ENCODE results near the gene CDH4. TPM values are rescaled to one million over a fixed set of nuclear protein-coding genes. Genes with fewer than 3 reads are reported as not detected.

Gene CDH4
- total RNA-seq, 1 experiment from 2014 or later, result not detected

GRCh38 chr20:61966492-61967244 lies 714.6 kb downstream of the CDH4 start:
- CTCF ChIA-PET, result no interaction called here
- peaks cover 15% of the 10 kb centered on the region for H3K36me3 Mint-ChIP-seq (ENCODE audit: insufficient read depth, unreplicated experiment)
- POLR2A ChIA-PET, result interaction anchor here (0.5 kb wide), 1 partner anchor 99 kb away, joined by 5 read pairs; the partner anchor contains the start of gene TAF4

GRCh38 chr20:61967300-61967699 lies 715.2 kb downstream of the CDH4 start:
- BruUV-seq (replicated peaks), result no TSS peak
- H3K27ac Mint-ChIP-seq (ENCODE audit: unreplicated experiment), result no peak overlapping the region
- H3K36me3 Mint-ChIP-seq (ENCODE audit: insufficient read depth, unreplicated experiment), result peaks cover 20% of the 10 kb centered on the region
- no peaks in the 10 kb centered on the region for H3K4me1 Mint-ChIP-seq (ENCODE audit: low read depth, unreplicated experiment)
- CTCF ChIA-PET, result no interaction called here
- Histone ChIP-seq H3K27me3 (replicated peaks; ENCODE audit: control insufficient read depth, insufficient read depth, low read length) (no peaks in the 10 kb centered on the region), H3K9me3 (no peaks in the 10 kb centered on the region), H3K4me3 (ENCODE audit: low read depth, low read length) (no peak overlapping the region), H3K36me3 (ENCODE audit: control insufficient read depth, insufficient read depth, low read length) (no peaks in the 10 kb centered on the region), H3K4me1 (no peaks in the 10 kb centered on the region)
- no peaks in the 10 kb centered on the region for H3K27me3 Mint-ChIP-seq (ENCODE audit: insufficient read depth, unreplicated experiment)
- POLR2A ChIA-PET, result no interaction called here
- H3K4me3 Mint-ChIP-seq (ENCODE audit: unreplicated experiment), result no peak overlapping the region
- H3K9me3 Mint-ChIP-seq (ENCODE audit: unreplicated experiment), result no peaks in the 10 kb centered on the region
- TF ChIP-seq CTCF (IDR thresholded peaks at IDR 0.05; ENCODE audit: insufficient read depth in 1 of 2, low read depth in 1 of 2, low read length in 1 of 2, severe bottlenecking in 1 of 2, unreplicated experiment in 1 of 2), result no peak
- DNase-seq, result peak in 1 of 2 experiments; percentile 49
- intact Hi-C loops (cut with micrococcal nuclease; ENCODE audit: unreplicated experiment), result no loop called here

More at GRCh38 chr20:61966492-61967244, 714.6 kb downstream of the CDH4 start:
- Mint-ChIP-seq H3K27me3 (ENCODE audit: insufficient read depth, unreplicated experiment) (no peaks in the 10 kb centered on the region), H3K27ac (ENCODE audit: unreplicated experiment) (no peak overlapping the region), H3K4me3 (ENCODE audit: unreplicated experiment) (no peak overlapping the region), H3K9me3 (ENCODE audit: unreplicated experiment) (no peaks in the 10 kb centered on the region), H3K4me1 (ENCODE audit: low read depth, unreplicated experiment) (no peaks in the 10 kb centered on the region)
- peak in 1 of 2 experiments; percentile 52 for DNase-seq
- no peaks in the 10 kb centered on the region for H3K4me1 ChIP-seq
- TF ChIP-seq CTCF (IDR thresholded peaks at IDR 0.05; ENCODE audit: insufficient read depth in 1 of 2, low read depth in 1 of 2, low read length in 1 of 2, severe bottlenecking in 1 of 2, unreplicated experiment in 1 of 2), result no peak
- H3K27me3 ChIP-seq (replicated peaks; ENCODE audit: control insufficient read depth, insufficient read depth, low read length), result no peaks in the 10 kb centered on the region
- H3K4me3 ChIP-seq (ENCODE audit: low read depth, low read length), result no peak overlapping the region
- intact Hi-C loops (cut with micrococcal nuclease; ENCODE audit: unreplicated experiment), result no loop called here
- H3K9me3 ChIP-seq, result no peaks in the 10 kb centered on the region
- H3K36me3 ChIP-seq (ENCODE audit: control insufficient read depth, insufficient read depth, low read length), result no peaks in the 10 kb centered on the region
- no TSS peak for BruUV-seq (replicated peaks)

- no peaks in the 10 kb centered on the region for H3K27me3 Mint-ChIP-seq (ENCODE audit: insufficient read depth, unreplicated experiment)
- peak in 1 of 2 experiments; percentile 42 for DNase-seq
- H3K36me3 ChIP-seq (ENCODE audit: control insufficient read depth, insufficient read depth, low read length), result no peaks in the 10 kb centered on the region
- no peaks in the 10 kb centered on the region for H3K9me3 ChIP-seq
- no peaks in the 10 kb centered on the region for H3K27me3 ChIP-seq (replicated peaks; ENCODE audit: control insufficient read depth, insufficient read depth, low read length)
- H3K27ac Mint-ChIP-seq (ENCODE audit: unreplicated experiment), result peak overlapping the region; percentile 14
- H3K4me1 Mint-ChIP-seq (ENCODE audit: low read depth, unreplicated experiment), result no peaks in the 10 kb centered on the region
- H3K9me3 Mint-ChIP-seq (ENCODE audit: unreplicated experiment), result no peaks in the 10 kb centered on the region
- peaks cover 29% of the 10 kb centered on the region for H3K36me3 Mint-ChIP-seq (ENCODE audit: insufficient read depth, unreplicated experiment)
- intact Hi-C loops (cut with micrococcal nuclease; ENCODE audit: unreplicated experiment), result no loop called here
- no peak overlapping the region for H3K4me3 Mint-ChIP-seq (ENCODE audit: unreplicated experiment)
- H3K4me3 ChIP-seq (ENCODE audit: low read depth, low read length), result no peak overlapping the region
- POLR2A ChIA-PET, result no interaction called here
- TF ChIP-seq CTCF (IDR thresholded peaks at IDR 0.05; ENCODE audit: insufficient read depth in 1 of 2, low read depth in 1 of 2, low read length in 1 of 2, severe bottlenecking in 1 of 2, unreplicated experiment in 1 of 2), result no peak
- no TSS peak for BruUV-seq (replicated peaks)
- no peaks in the 10 kb centered on the region for H3K4me1 ChIP-seq
- CTCF ChIA-PET, result no interaction called here
Measured at GRCh38 chr20:61968036-61968810, 716.2 kb downstream of the CDH4 start.
